ENCODE results near the gene CD46.
A peak's percentile ranks its signal among the peaks of the same experiment; 100 is the strongest.

CD46 gene

GRCh38 chr1:207801819-207802218 is 50.0 kb downstream of the CD46 start:
- Histone ChIP-seq H3K4me1 (ENCODE audit: insufficient read depth, low read length) (peaks cover 30% of the 10 kb centered on the region), H3K27me3 (ENCODE audit: control insufficient read depth in 1 of 2, insufficient read depth in 2 of 2, low read length in 2 of 2) (no peaks in the 10 kb centered on the region), H3K4me3 (ENCODE audit: low read depth in 1 of 2, low read length in 2 of 2) (no peak overlapping the region), H3K9me3 (ENCODE audit: low read length) (no peaks in the 10 kb centered on the region), H3K9ac (ENCODE audit: low read length) (no peak overlapping the region), H3K27ac (ENCODE audit: low read depth, low read length) (no peak overlapping the region), H3K36me3 (ENCODE audit: insufficient read depth, low read length) (peaks cover 58% of the 10 kb centered on the region)

GRCh38 chr1:207803678-207804077 is 51.8 kb downstream of the CD46 start:
- no peak overlapping the region for H3K27ac ChIP-seq (ENCODE audit: low read depth, low read length)
- no peak overlapping the region for H3K4me3 ChIP-seq (ENCODE audit: low read depth in 1 of 2, low read length in 2 of 2)
- no peaks in the 10 kb centered on the region for H3K9me3 ChIP-seq (ENCODE audit: low read length)
- H3K9ac ChIP-seq (ENCODE audit: low read length) = no peak overlapping the region
- H3K27me3 ChIP-seq (ENCODE audit: control insufficient read depth in 1 of 2, insufficient read depth in 2 of 2, low read length in 2 of 2) = no peaks in the 10 kb centered on the region
- H3K36me3 ChIP-seq (ENCODE audit: insufficient read depth, low read length) = peaks cover 76% of the 10 kb centered on the region
- H3K4me1 ChIP-seq (ENCODE audit: insufficient read depth, low read length) = peaks cover 40% of the 10 kb centered on the region

GRCh38 chr1:207804721-207805468 is 53.0 kb downstream of the CD46 start:
- no peak overlapping the region for H3K9ac ChIP-seq (ENCODE audit: low read length)
- H3K36me3 ChIP-seq (ENCODE audit: insufficient read depth, low read length) = peaks cover 88% of the 10 kb centered on the region

GRCh38 chr1:207805841-207806421 is 54.1 kb downstream of the CD46 start:
- Histone ChIP-seq H3K27me3 (ENCODE audit: control insufficient read depth in 1 of 2, insufficient read depth in 2 of 2, low read length in 2 of 2) (no peaks in the 10 kb centered on the region), H3K4me1 (ENCODE audit: insufficient read depth, low read length) (peaks cover 63% of the 10 kb centered on the region), H3K9ac (ENCODE audit: low read length) (no peak overlapping the region), H3K27ac (ENCODE audit: low read depth, low read length) (peak overlapping the region; percentile 60), H3K36me3 (ENCODE audit: insufficient read depth, low read length) (peaks cover 93% of the 10 kb centered on the region), H3K4me3 (ENCODE audit: low read depth in 1 of 2, low read length in 2 of 2) (no peak overlapping the region), H3K9me3 (ENCODE audit: low read length) (no peaks in the 10 kb centered on the region)

More at GRCh38 chr1:207804721-207805468, 53.0 kb downstream of the CD46 start:
- H3K4me1 ChIP-seq (ENCODE audit: insufficient read depth, low read length) = peaks cover 52% of the 10 kb centered on the region
- no peak overlapping the region for H3K4me3 ChIP-seq (ENCODE audit: low read depth in 1 of 2, low read length in 2 of 2)
- H3K9me3 ChIP-seq (ENCODE audit: low read length) = no peaks in the 10 kb centered on the region
- peak overlapping the region; percentile 16 for H3K27ac ChIP-seq (ENCODE audit: low read depth, low read length)
- no peaks in the 10 kb centered on the region for H3K27me3 ChIP-seq (ENCODE audit: control insufficient read depth in 1 of 2, insufficient read depth in 2 of 2, low read length in 2 of 2)

GRCh38 chr1:207806531-207807325 is 54.9 kb downstream of the CD46 start:
- Histone ChIP-seq H3K27ac (ENCODE audit: low read depth, low read length) (peak overlapping the region; percentile 8), H3K9me3 (ENCODE audit: low read length) (no peaks in the 10 kb centered on the region), H3K4me3 (ENCODE audit: low read depth in 1 of 2, low read length in 2 of 2) (no peak overlapping the region), H3K27me3 (ENCODE audit: control insufficient read depth in 1 of 2, insufficient read depth in 2 of 2, low read length in 2 of 2) (no peaks in the 10 kb centered on the region), H3K4me1 (ENCODE audit: insufficient read depth, low read length) (peaks cover 65% of the 10 kb centered on the region), H3K36me3 (ENCODE audit: insufficient read depth, low read length) (peaks cover 92% of the 10 kb centered on the region), H3K9ac (ENCODE audit: low read length) (no peak overlapping the region)

GRCh38 chr1:207807326-207807689 is 55.5 kb downstream of the CD46 start:
- H3K9me3 ChIP-seq (ENCODE audit: low read length) = no peaks in the 10 kb centered on the region
- peak overlapping the region; percentile 8 for H3K27ac ChIP-seq (ENCODE audit: low read depth, low read length)
- no peak overlapping the region for H3K4me3 ChIP-seq (ENCODE audit: low read depth in 1 of 2, low read length in 2 of 2)
- H3K27me3 ChIP-seq (ENCODE audit: control insufficient read depth in 1 of 2, insufficient read depth in 2 of 2, low read length in 2 of 2) = no peaks in the 10 kb centered on the region
- no peak overlapping the region for H3K9ac ChIP-seq (ENCODE audit: low read length)
- H3K36me3 ChIP-seq (ENCODE audit: insufficient read depth, low read length) = peaks cover 92% of the 10 kb centered on the region
- peaks cover 71% of the 10 kb centered on the region for H3K4me1 ChIP-seq (ENCODE audit: insufficient read depth, low read length)

- H3K4me1 ChIP-seq (ENCODE audit: insufficient read depth, low read length) = peaks cover 76% of the 10 kb centered on the region
Observed at GRCh38 chr1:207807690-207808321, 56.0 kb downstream of the CD46 start.

GRCh38 chr1:207808322-207808705 is 56.5 kb downstream of the CD46 start:
- Histone ChIP-seq H3K36me3 (ENCODE audit: insufficient read depth, low read length) (peaks cover 93% of the 10 kb centered on the region), H3K4me3 (ENCODE audit: low read depth in 1 of 2, low read length in 2 of 2) (no peak overlapping the region), H3K4me1 (ENCODE audit: insufficient read depth, low read length) (peaks cover 81% of the 10 kb centered on the region), H3K9ac (ENCODE audit: low read length) (no peak overlapping the region), H3K27me3 (ENCODE audit: control insufficient read depth in 1 of 2, insufficient read depth in 2 of 2, low read length in 2 of 2) (no peaks in the 10 kb centered on the region), H3K27ac (ENCODE audit: low read depth, low read length) (peak overlapping the region; percentile 12), H3K9me3 (ENCODE audit: low read length) (no peaks in the 10 kb centered on the region)

More at GRCh38 chr1:207807690-207808321, 56.0 kb downstream of the CD46 start:
- peak overlapping the region; percentile 12 for H3K27ac ChIP-seq (ENCODE audit: low read depth, low read length)
- H3K36me3 ChIP-seq (ENCODE audit: insufficient read depth, low read length) = peaks cover 93% of the 10 kb centered on the region
- H3K27me3 ChIP-seq (ENCODE audit: control insufficient read depth in 1 of 2, insufficient read depth in 2 of 2, low read length in 2 of 2) = no peaks in the 10 kb centered on the region
- H3K9me3 ChIP-seq (ENCODE audit: low read length) = no peaks in the 10 kb centered on the region
- no peak overlapping the region for H3K9ac ChIP-seq (ENCODE audit: low read length)
- no peak overlapping the region for H3K4me3 ChIP-seq (ENCODE audit: low read depth in 1 of 2, low read length in 2 of 2)

- no peaks in the 10 kb centered on the region for H3K9me3 ChIP-seq (ENCODE audit: low read length)
- peaks cover 88% of the 10 kb centered on the region for H3K4me1 ChIP-seq (ENCODE audit: insufficient read depth, low read length)
- H3K27ac ChIP-seq (ENCODE audit: low read depth, low read length) = peak overlapping the region; percentile 12
- no peaks in the 10 kb centered on the region for H3K27me3 ChIP-seq (ENCODE audit: control insufficient read depth in 1 of 2, insufficient read depth in 2 of 2, low read length in 2 of 2)
- H3K4me3 ChIP-seq (ENCODE audit: low read depth in 1 of 2, low read length in 2 of 2) = peak overlapping the region in 1 of 2 donors; percentile 4
- no peak overlapping the region for H3K9ac ChIP-seq (ENCODE audit: low read length)
- H3K36me3 ChIP-seq (ENCODE audit: insufficient read depth, low read length) = peaks cover 93% of the 10 kb centered on the region
Observed at GRCh38 chr1:207808911-207809555, 57.2 kb downstream of the CD46 start.

GRCh38 chr1:207810173-207810572 is 58.3 kb downstream of the CD46 start:
- Histone ChIP-seq H3K36me3 (ENCODE audit: insufficient read depth, low read length) (peaks cover 94% of the 10 kb centered on the region), H3K9me3 (ENCODE audit: low read length) (no peaks in the 10 kb centered on the region), H3K4me3 (ENCODE audit: low read depth in 1 of 2, low read length in 2 of 2) (no peak overlapping the region), H3K9ac (ENCODE audit: low read length) (no peak overlapping the region), H3K27ac (ENCODE audit: low read depth, low read length) (peak overlapping the region; percentile 6), H3K27me3 (ENCODE audit: control insufficient read depth in 1 of 2, insufficient read depth in 2 of 2, low read length in 2 of 2) (no peaks in the 10 kb centered on the region), H3K4me1 (ENCODE audit: insufficient read depth, low read length) (peaks cover 95% of the 10 kb centered on the region)

Measured in muscle layer of colon (tissue), 2 donors.